Ovary (tissue), 3 donors: Measurements from ENCODE around the gene KREMEN1.
"Not testable (repeated sequence)": the region's sequence is repeated elsewhere in the genome, so short reads cannot be mapped to it uniquely, and the experiment has no call there.

Source experiments
- CTCF ChIP-seq, 3 donors: fragments of 450-650 bp in 2 of 3; fragments of 200-600 bp in 1 of 3; IDR thresholded peaks; one replicate each; pipeline versions ENCODE4 v1.5.1 to v1.8.0; 2016 to 2022; ENCODE audit warnings: antibody characterized with exemption in 3 of 3, mild to moderate bottlenecking in 1 of 3
- EP300 ChIP-seq: sonication (generic); formaldehyde crosslinking; IDR thresholded peaks from one replicate; pipeline ENCODE4 v1.6.1; 2017; ENCODE audit warnings: antibody characterized with exemption
- POLR2A ChIP-seq: fragments of 450-650 bp; IDR thresholded peaks from one replicate; pipeline ENCODE4 v1.6.1; 2017; ENCODE audit warnings: antibody characterized with exemption, mild to moderate bottlenecking, moderate library complexity
- donor health status: DM: no; HTN: no; CAD: no.

GRCh38 chr22:29083576-29083932 lies 10.7 kb downstream of the KREMEN1 start:
- not testable (repeated sequence) for TF ChIP-seq CTCF (IDR thresholded peaks at IDR 0.05); POLR2A; EP300
